ENCODE data around the gene CES2.

Gene CES2

GRCh38 chr16:66914541-66914940 is 20.8 kb upstream of the CES2 start:
- TF ChIP-seq CTCF (IDR thresholded peaks at IDR 0.05; ENCODE audit: insufficient read depth, low read length, poor library complexity, severe bottlenecking) (no peak), EZH2phosphoT487 (conservative IDR thresholded peaks at IDR 0.05; ENCODE audit: low read length) (no peak)
- H3K9ac ChIP-seq (ENCODE audit: low read length), result no peak overlapping the region
- H3K79me2 ChIP-seq (ENCODE audit: insufficient read depth, low read length), result no peaks in the 10 kb centered on the region
- no peaks in the 10 kb centered on the region for H4K20me1 ChIP-seq (ENCODE audit: low read depth, low read length)
- no peaks in the 10 kb centered on the region for H3K9me3 ChIP-seq (ENCODE audit: insufficient read depth, low read length)
- no peaks in the 10 kb centered on the region for H3K36me3 ChIP-seq (ENCODE audit: low read length)
- H3K9me2 ChIP-seq (replicated peaks; ENCODE audit: insufficient read depth, low read length), result no peaks in the 10 kb centered on the region
- H3K27ac ChIP-seq (ENCODE audit: low read depth, low read length), result no peak overlapping the region
- no peaks in the 10 kb centered on the region for H3F3A ChIP-seq (ENCODE audit: insufficient read depth)
- 0 out of 2 replicates have a peak, but pooled peaks cover 2% of the 10 kb centered on the region for H3K27me3 ChIP-seq (ENCODE audit: low read length)
- H3K4me3 ChIP-seq (ENCODE audit: insufficient read depth, low read length, poor library complexity, severe bottlenecking), result no peak overlapping the region
- no peak overlapping the region for H2AFZ ChIP-seq (ENCODE audit: low read depth, low read length, severe bottlenecking)
- H3K4me2 ChIP-seq (ENCODE audit: low read depth, low read length, poor library complexity, severe bottlenecking), result no peak overlapping the region

- no peaks in the 10 kb centered on the region for H4K20me1 ChIP-seq (ENCODE audit: low read depth, low read length)
These were observed 20.3 kb upstream of the CES2 start for GRCh38 chr16:66915041-66915440.

GRCh38 chr16:66916518-66916917 is 18.8 kb upstream of the CES2 start:
- TF ChIP-seq EZH2phosphoT487 (conservative IDR thresholded peaks at IDR 0.05; ENCODE audit: low read length) (no peak), CTCF (IDR thresholded peaks at IDR 0.05; ENCODE audit: insufficient read depth, low read length, poor library complexity, severe bottlenecking) (no peak)
- H3K9me2 ChIP-seq (replicated peaks; ENCODE audit: insufficient read depth, low read length), result no peaks in the 10 kb centered on the region

More at GRCh38 chr16:66915041-66915440, 20.3 kb upstream of the CES2 start:
- 0 out of 2 replicates have a peak, but pooled peaks cover 2% of the 10 kb centered on the region for H3K27me3 ChIP-seq (ENCODE audit: low read length)
- H3K4me3 ChIP-seq (ENCODE audit: insufficient read depth, low read length, poor library complexity, severe bottlenecking), result no peak overlapping the region
- H2AFZ ChIP-seq (ENCODE audit: low read depth, low read length, severe bottlenecking), result no peak overlapping the region
- H3K36me3 ChIP-seq (ENCODE audit: low read length), result no peaks in the 10 kb centered on the region
- H3K9me3 ChIP-seq (ENCODE audit: insufficient read depth, low read length), result no peaks in the 10 kb centered on the region
- H3F3A ChIP-seq (ENCODE audit: insufficient read depth), result no peaks in the 10 kb centered on the region
- no peak overlapping the region for H3K27ac ChIP-seq (ENCODE audit: low read depth, low read length)
- H3K9me2 ChIP-seq (replicated peaks; ENCODE audit: insufficient read depth, low read length), result no peaks in the 10 kb centered on the region
- no peak for TF ChIP-seq CTCF (IDR thresholded peaks at IDR 0.05; ENCODE audit: insufficient read depth, low read length, poor library complexity, severe bottlenecking)
- TF ChIP-seq EZH2phosphoT487 (conservative IDR thresholded peaks at IDR 0.05; ENCODE audit: low read length), result no peak
- H3K4me2 ChIP-seq (ENCODE audit: low read depth, low read length, poor library complexity, severe bottlenecking), result no peak overlapping the region
- H3K9ac ChIP-seq (ENCODE audit: low read length), result no peak overlapping the region
- H3K79me2 ChIP-seq (ENCODE audit: insufficient read depth, low read length), result no peaks in the 10 kb centered on the region

More at GRCh38 chr16:66916518-66916917, 18.8 kb upstream of the CES2 start:
- Histone ChIP-seq H2AFZ (ENCODE audit: low read depth, low read length, severe bottlenecking) (no peak overlapping the region), H3K27me3 (ENCODE audit: low read length) (0 out of 2 replicates have a peak, but pooled peaks cover 2% of the 10 kb centered on the region), H3K9ac (ENCODE audit: low read length) (no peak overlapping the region), H3K9me3 (ENCODE audit: insufficient read depth, low read length) (no peaks in the 10 kb centered on the region), H3K36me3 (ENCODE audit: low read length) (no peaks in the 10 kb centered on the region), H3K4me2 (ENCODE audit: low read depth, low read length, poor library complexity, severe bottlenecking) (no peak overlapping the region), H3K79me2 (ENCODE audit: insufficient read depth, low read length) (no peaks in the 10 kb centered on the region), H4K20me1 (ENCODE audit: low read depth, low read length) (no peaks in the 10 kb centered on the region), H3K27ac (ENCODE audit: low read depth, low read length) (no peak overlapping the region), H3F3A (ENCODE audit: insufficient read depth) (no peaks in the 10 kb centered on the region), H3K4me3 (ENCODE audit: insufficient read depth, low read length, poor library complexity, severe bottlenecking) (no peak overlapping the region)
